GM23338 (cell line): ENCODE data around the gene OR5M3. TPM values are rescaled to one million over a fixed set of nuclear protein-coding genes. Genes with fewer than 3 reads are reported as not detected.

Source experiments
- ATAC-seq: fragments of 200-7000 bp; cut with Tn5 transposase; 3 replicates; pipeline ENCODE4 v1.9.1; 2020
- DNase-seq: peaks from one replicate; pipeline ENCODE4 v3.0.0-alpha.2; 2015; ENCODE audit warnings: low spot score
- H2AFZ ChIP-seq: fragments of 200-600 bp; sonication (generic); 2 replicates; pipeline ENCODE4 v1.8.0; 2016; ENCODE audit warnings: antibody characterized with exemption, mild to moderate bottlenecking, moderate library complexity
- H3F3A ChIP-seq: fragments of 200-600 bp; sonication (generic); replicated peaks from 2 replicates; pipeline ENCODE4 v1.8.0; 2017; ENCODE audit warnings: antibody characterized with exemption, mixed run types, low read depth
- H3K27ac ChIP-seq: fragments of 200-600 bp; sonication (generic); 2 replicates; pipeline ENCODE4 v1.6.1; 2016; ENCODE audit warnings: low read depth
- H3K27me3 ChIP-seq: fragments of 200-600 bp; sonication (generic); 2 replicates; pipeline ENCODE4 v1.8.0; 2016; ENCODE audit warnings: mild to moderate bottlenecking, mixed run types, moderate library complexity; ENCODE audit not compliant: insufficient read depth
- H3K36me3 ChIP-seq: fragments of 200-600 bp; sonication (generic); 2 replicates; pipeline ENCODE4 v1.8.0; 2016; ENCODE audit warnings: mild to moderate bottlenecking; ENCODE audit not compliant: insufficient read depth
- H3K4me1 ChIP-seq: fragments of 200-600 bp; sonication (generic); 2 replicates; pipeline ENCODE4 v1.8.0; 2016; ENCODE audit warnings: mild to moderate bottlenecking, moderate library complexity; ENCODE audit not compliant: insufficient read depth
- H3K4me2 ChIP-seq: fragments of 200-600 bp; sonication (generic); 2 replicates; pipeline ENCODE4 v1.7.1; 2017; ENCODE audit warnings: mixed run types
- H3K4me3 ChIP-seq: fragments of 200-600 bp; sonication (generic); 2 replicates; pipeline ENCODE4 v1.6.1; 2016; ENCODE audit warnings: mixed run types
- H3K79me2 ChIP-seq: fragments of 200-600 bp; sonication (generic); replicated peaks from 2 replicates; pipeline ENCODE4 v1.8.0; 2017; ENCODE audit warnings: mild to moderate bottlenecking; ENCODE audit not compliant: insufficient read depth
- H3K9me2 ChIP-seq: fragments of 200-600 bp; sonication (generic); 2 replicates; pipeline ENCODE4 v1.8.0; 2017; ENCODE audit not compliant: insufficient read depth
- H4K20me1 ChIP-seq: fragments of 200-600 bp; sonication (generic); replicated peaks from 2 replicates; pipeline ENCODE4 v1.8.0; 2017; ENCODE audit warnings: mild to moderate bottlenecking; ENCODE audit not compliant: insufficient read depth
- H3K27ac Mint-ChIP-seq: 2 replicates; pipeline ENCODE4 v1.8.0; 2020; ENCODE audit warnings: inconsistent platforms, mild to moderate bottlenecking, moderate library complexity, mixed read lengths
- H3K27me3 Mint-ChIP-seq: 3 replicates; pipeline ENCODE4 v1.8.0; 2022; ENCODE audit warnings: low read depth, mild to moderate bottlenecking, moderate library complexity, mixed read lengths, inconsistent platforms; ENCODE audit not compliant: insufficient read depth, poor library complexity
- H3K36me3 Mint-ChIP-seq: 3 replicates; pipeline ENCODE4 v1.8.0; 2021; ENCODE audit warnings: low read depth, mild to moderate bottlenecking, inconsistent platforms, moderate library complexity, mixed read lengths
- H3K4me1 Mint-ChIP-seq: 3 replicates; pipeline ENCODE4 v1.8.0; 2020; ENCODE audit warnings: mild to moderate bottlenecking, inconsistent platforms, mixed read lengths
- H3K4me3 Mint-ChIP-seq: 3 replicates; pipeline ENCODE4 v1.8.0; 2021; ENCODE audit warnings: moderate library complexity, mild to moderate bottlenecking, inconsistent platforms, mixed read lengths
- H3K9me3 Mint-ChIP-seq: 3 replicates; pipeline ENCODE4 v1.8.0; 2020; ENCODE audit warnings: moderate library complexity, mild to moderate bottlenecking, inconsistent platforms, mixed read lengths
- CREB1 ChIP-seq: fragments of 250-450 bp; sonication (Bioruptor Pico); IDR thresholded peaks from 2 replicates; pipeline ENCODE4 v1.5.0; 2020; ENCODE audit warnings: low read depth, mild to moderate bottlenecking, moderate library complexity
- ETS1 ChIP-seq: IDR thresholded peaks from 2 replicates; pipeline ENCODE4 v1.6.1; 2016; ENCODE audit warnings: antibody characterized with exemption
- EZH2phosphoT487 ChIP-seq: fragments of 200-600 bp; sonication (generic); IDR thresholded peaks from one replicate; pipeline ENCODE4 v1.8.1; 2018; ENCODE audit warnings: antibody characterized with exemption; ENCODE audit not compliant: unreplicated experiment
- NANOG ChIP-seq: IDR thresholded peaks from 2 replicates; pipeline ENCODE4 v1.6.1; 2016; ENCODE audit warnings: antibody characterized with exemption, borderline replicate concordance
- POLR2AphosphoS5 ChIP-seq: IDR thresholded peaks from 2 replicates; pipeline ENCODE4 v1.6.1; 2016; ENCODE audit warnings: antibody characterized with exemption, low read depth
- STAT1 ChIP-seq: IDR thresholded peaks from one replicate; pipeline ENCODE4 v1.6.1; 2016; ENCODE audit warnings: antibody characterized with exemption; ENCODE audit not compliant: unreplicated experiment
- ZNF114 ChIP-seq: fragments of 250-450 bp; sonication (Bioruptor Pico); IDR thresholded peaks from 2 replicates; pipeline ENCODE4 v1.5.0; 2020; ENCODE audit warnings: mild to moderate bottlenecking, moderate library complexity
- ZNF331 ChIP-seq: fragments of 250-450 bp; sonication (Bioruptor Pico); IDR thresholded peaks from 2 replicates; pipeline ENCODE4 v1.5.0; 2020; ENCODE audit warnings: low read depth, mild to moderate bottlenecking, moderate library complexity
- ZNF462 ChIP-seq: fragments of 250-450 bp; sonication (Bioruptor Pico); IDR thresholded peaks from 2 replicates; pipeline ENCODE4 v1.5.0; 2020; ENCODE audit warnings: mild to moderate bottlenecking, moderate library complexity
- polyA plus RNA-seq: library from polyadenylated mRNA; unstranded; fragments of >200 nt; fragmentation: Nextera tagmentation; extraction: Ambion mirVana; gene quantifications from 2 replicates; pipeline ENCODE4 v1.2.1, GENCODE V29; 2016
- total RNA-seq: library from RNA; depleted of rRNA; stranded (reverse); fragments of >200 nt; shearing (Covaris generic); gene quantifications from 2 replicates; pipeline ENCODE4 v1.2.3, GENCODE V29; 2014

The OR5M3 gene
- total and polyA plus RNA-seq, 2 experiments from 2014 or later: not detected

- Histone ChIP-seq H3K4me2 (no peak overlapping the region), H3K4me3 (no peak overlapping the region), H3F3A (no peaks in the 10 kb centered on the region), H3K27me3 (no peaks in the 10 kb centered on the region), H4K20me1 (no peaks in the 10 kb centered on the region), H3K79me2 (no peaks in the 10 kb centered on the region), H3K4me1 (no peaks in the 10 kb centered on the region), H3K36me3 (no peaks in the 10 kb centered on the region), H2AFZ (no peak overlapping the region), H3K9me2 (no peaks in the 10 kb centered on the region; the same call in 1 of the 2 replicates), H3K27ac (no peak overlapping the region)
- Mint-ChIP-seq H3K4me1 (no peaks in the 10 kb centered on the region), H3K9me3 (peaks cover 25% of the 10 kb centered on the region), H3K27ac (no peak overlapping the region), H3K4me3 (no peak overlapping the region), H3K36me3 (peaks cover 12% of the 10 kb centered on the region; the same call in 2 of the 3 replicates), H3K27me3 (peaks cover 2% of the 10 kb centered on the region)
- no peak for TF ChIP-seq NANOG
- no peak for TF ChIP-seq ZNF114 (CRISPR knock-in tag)
- no peak for TF ChIP-seq ZNF462 (CRISPR knock-in tag)
- TF ChIP-seq ZNF331 (CRISPR knock-in tag): no peak
- no peak for ATAC-seq
- DNase-seq: no peak
These were observed 23.9 kb upstream of the OR5M3 start for GRCh38 chr11:56497010-56497409.

- Mint-ChIP-seq H3K9me3 (peaks cover 25% of the 10 kb centered on the region), H3K4me3 (no peak overlapping the region), H3K36me3 (peaks cover 12% of the 10 kb centered on the region; the same call in 2 of the 3 replicates), H3K27me3 (peaks cover 4% of the 10 kb centered on the region), H3K27ac (no peak overlapping the region), H3K4me1 (no peaks in the 10 kb centered on the region)
- no peaks in the 10 kb centered on the region for H3K27me3 ChIP-seq
- H3K4me3 ChIP-seq: no peak overlapping the region
- H2AFZ ChIP-seq: no peak overlapping the region
- H3K27ac ChIP-seq: no peak overlapping the region
- no peaks in the 10 kb centered on the region for H3K79me2 ChIP-seq
- peaks cover 5% of the 10 kb centered on the region; the same call in 1 of the 2 replicates for H3K9me2 ChIP-seq
- H4K20me1 ChIP-seq: no peaks in the 10 kb centered on the region
- no peaks in the 10 kb centered on the region for H3K36me3 ChIP-seq
- H3K4me1 ChIP-seq: no peaks in the 10 kb centered on the region
- DNase-seq: no peak
- no peaks in the 10 kb centered on the region for H3F3A ChIP-seq
- no peak overlapping the region for H3K4me2 ChIP-seq
- ATAC-seq: no peak
- TF ChIP-seq EZH2phosphoT487 (no peak), ZNF114 (CRISPR knock-in tag) (no peak), POLR2AphosphoS5 (no peak), STAT1 (no peak), ETS1 (no peak), CREB1 (CRISPR knock-in tag) (no peak)
These were observed 22.0 kb upstream of the OR5M3 start for GRCh38 chr11:56495117-56495516.
